Loucy (cell line): ENCODE data around the gene FAM222A.
"Not testable (repeated sequence)": the region's sequence is repeated elsewhere in the genome, so short reads cannot be mapped to it uniquely, and the experiment has no call there.

Experiments used
- H2AFZ ChIP-seq: fragments of 200-600 bp; sonication (generic); 2 replicates; pipeline ENCODE4 v1.6.0; 2016; ENCODE audit warnings: antibody characterized with exemption, mild to moderate bottlenecking, low read length, moderate library complexity
- H3F3A ChIP-seq: fragments of 200-600 bp; 2 replicates; pipeline ENCODE4 v1.6.0; 2016; ENCODE audit warnings: antibody characterized with exemption, low read depth, mild to moderate bottlenecking
- H3K27me3 ChIP-seq: fragments of 200-600 bp; sonication (generic); 2 replicates; pipeline ENCODE4 v1.6.1; 2014; ENCODE audit warnings: low read length, mild to moderate bottlenecking; ENCODE audit not compliant: insufficient read depth, poor library complexity, severe bottlenecking
- H3K36me3 ChIP-seq: fragments of 200-600 bp; sonication (generic); 2 replicates; pipeline ENCODE4 v1.6.1; 2016; ENCODE audit warnings: low read length; ENCODE audit not compliant: insufficient read depth
- H3K4me1 ChIP-seq: fragments of 200-600 bp; sonication (generic); 2 replicates; pipeline ENCODE4 v1.5.1; 2014; ENCODE audit warnings: low read length, mild to moderate bottlenecking; ENCODE audit not compliant: insufficient read depth, poor library complexity, severe bottlenecking
- H3K4me2 ChIP-seq: fragments of 200-600 bp; sonication (generic); 2 replicates; pipeline ENCODE4 v1.6.0; 2014; ENCODE audit warnings: antibody characterized with exemption, low read length, low read depth, mild to moderate bottlenecking; ENCODE audit not compliant: poor library complexity, severe bottlenecking
- H3K4me3 ChIP-seq: fragments of 200-600 bp; sonication (generic); 2 replicates; pipeline ENCODE4 v1.5.1; 2014; ENCODE audit warnings: low read length, mild to moderate bottlenecking, mixed read lengths; ENCODE audit not compliant: poor library complexity, severe bottlenecking
- H3K79me2 ChIP-seq: fragments of 200-600 bp; sonication (generic); 2 replicates; pipeline ENCODE4 v1.6.1; 2014; ENCODE audit warnings: low read length; ENCODE audit not compliant: insufficient read depth
- H3K9ac ChIP-seq: fragments of 200-600 bp; sonication (generic); 2 replicates; pipeline ENCODE4 v1.6.0; 2014; ENCODE audit warnings: mild to moderate bottlenecking, low read depth, low read length, moderate library complexity; ENCODE audit not compliant: poor library complexity, severe bottlenecking
- H3K9me2 ChIP-seq: fragments of 200-600 bp; sonication (generic); replicated peaks from 2 replicates; pipeline ENCODE4 v1.6.1; 2016; ENCODE audit warnings: low read depth, low read length, mixed read lengths
- H3K9me3 ChIP-seq: fragments of 200-600 bp; sonication (generic); 2 replicates; pipeline ENCODE4 v1.6.1; 2014; ENCODE audit warnings: mild to moderate bottlenecking, antibody characterized with exemption, low read length, low read depth; ENCODE audit not compliant: insufficient read depth
- H4K20me1 ChIP-seq: fragments of 200-600 bp; sonication (generic); 2 replicates; pipeline ENCODE4 v1.6.0; 2014; ENCODE audit warnings: antibody characterized with exemption, low read length, mild to moderate bottlenecking; ENCODE audit not compliant: insufficient read depth, poor library complexity, severe bottlenecking
- EZH2phosphoT487 ChIP-seq: fragments of 200-600 bp; IDR thresholded peaks from 2 replicates; pipeline ENCODE4 v1.6.1; 2018; ENCODE audit warnings: antibody characterized with exemption, mild to moderate bottlenecking, moderate library complexity, borderline replicate concordance
- TF ChIP-seq, protein P1 (sequence below): fragments of 200-600 bp; sonication (generic); conservative IDR thresholded peaks from 2 replicates; pipeline ENCODE4 v1.5.1; 2014; ENCODE audit warnings: mild to moderate bottlenecking, antibody characterized with exemption, low read length

FAM222A gene

DNA sequence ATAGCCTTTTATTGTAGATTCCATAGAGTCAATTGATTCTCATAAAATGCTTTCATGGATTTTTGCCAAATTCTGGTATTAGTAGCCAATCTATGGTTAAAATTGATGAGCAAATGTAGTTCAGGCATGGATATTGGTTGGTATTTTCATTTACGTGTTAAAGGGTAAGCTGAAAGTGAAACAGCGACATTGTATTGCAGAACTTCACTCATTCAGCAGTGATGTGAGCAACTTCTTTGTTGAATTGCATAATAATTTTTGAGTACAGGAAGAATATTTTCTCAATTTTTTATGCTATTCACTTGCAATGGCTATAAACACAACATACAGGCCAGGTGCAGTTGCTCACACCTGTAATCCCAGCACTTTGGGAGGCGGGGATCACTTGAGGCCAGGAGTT lies 24.2 kb upstream of the FAM222A start:
- peaks cover 17% of the 10 kb centered on the region for H3K27me3 ChIP-seq
- H3K4me2 ChIP-seq = no peak overlapping the region
- no peak for TF ChIP-seq EZH2phosphoT487
- TF ChIP-seq, protein P1, sequence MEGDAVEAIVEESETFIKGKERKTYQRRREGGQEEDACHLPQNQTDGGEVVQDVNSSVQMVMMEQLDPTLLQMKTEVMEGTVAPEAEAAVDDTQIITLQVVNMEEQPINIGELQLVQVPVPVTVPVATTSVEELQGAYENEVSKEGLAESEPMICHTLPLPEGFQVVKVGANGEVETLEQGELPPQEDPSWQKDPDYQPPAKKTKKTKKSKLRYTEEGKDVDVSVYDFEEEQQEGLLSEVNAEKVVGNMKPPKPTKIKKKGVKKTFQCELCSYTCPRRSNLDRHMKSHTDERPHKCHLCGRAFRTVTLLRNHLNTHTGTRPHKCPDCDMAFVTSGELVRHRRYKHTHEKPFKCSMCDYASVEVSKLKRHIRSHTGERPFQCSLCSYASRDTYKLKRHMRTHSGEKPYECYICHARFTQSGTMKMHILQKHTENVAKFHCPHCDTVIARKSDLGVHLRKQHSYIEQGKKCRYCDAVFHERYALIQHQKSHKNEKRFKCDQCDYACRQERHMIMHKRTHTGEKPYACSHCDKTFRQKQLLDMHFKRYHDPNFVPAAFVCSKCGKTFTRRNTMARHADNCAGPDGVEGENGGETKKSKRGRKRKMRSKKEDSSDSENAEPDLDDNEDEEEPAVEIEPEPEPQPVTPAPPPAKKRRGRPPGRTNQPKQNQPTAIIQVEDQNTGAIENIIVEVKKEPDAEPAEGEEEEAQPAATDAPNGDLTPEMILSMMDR = no peak
- no peaks in the 10 kb centered on the region for H4K20me1 ChIP-seq
- no peak overlapping the region for H3K4me3 ChIP-seq
- no peaks in the 10 kb centered on the region for H3K9me2 ChIP-seq
- no peaks in the 10 kb centered on the region for H3K79me2 ChIP-seq
- H2AFZ ChIP-seq = no peak overlapping the region
- no peaks in the 10 kb centered on the region for H3K9me3 ChIP-seq
- H3K36me3 ChIP-seq = no peaks in the 10 kb centered on the region
- H3K9ac ChIP-seq = no peak overlapping the region
- H3K4me1 ChIP-seq = no peaks in the 10 kb centered on the region
- H3F3A ChIP-seq = no peaks in the 10 kb centered on the region

DNA sequence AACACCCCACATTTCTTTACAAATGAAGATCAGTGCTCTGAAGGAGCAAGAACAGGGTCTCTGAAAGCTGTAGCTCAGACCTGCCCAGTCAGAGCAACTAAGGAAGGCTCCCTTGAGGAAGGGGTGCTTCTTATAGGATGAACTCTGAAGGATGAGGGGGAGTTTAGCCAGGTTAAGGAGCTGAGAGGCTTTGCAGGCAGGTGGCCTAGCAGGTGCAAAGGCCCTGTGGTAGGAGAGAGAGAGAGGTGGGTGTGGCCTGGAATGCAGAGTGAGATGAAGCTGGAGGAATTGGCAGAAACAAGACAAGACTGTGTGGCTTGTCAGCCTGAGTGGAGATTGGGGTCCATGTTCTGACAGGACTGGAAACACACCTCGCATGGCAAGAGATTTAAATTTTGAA lies 20.5 kb upstream of the FAM222A start:
- H3K9me3 ChIP-seq = no peaks in the 10 kb centered on the region
- H3F3A ChIP-seq = no peaks in the 10 kb centered on the region
- peaks cover 9% of the 10 kb centered on the region for H3K4me1 ChIP-seq
- H3K36me3 ChIP-seq = no peaks in the 10 kb centered on the region
- no peaks in the 10 kb centered on the region for H3K79me2 ChIP-seq
- H3K4me3 ChIP-seq = no peak overlapping the region
- peaks cover 17% of the 10 kb centered on the region for H3K27me3 ChIP-seq
- no peak overlapping the region for H2AFZ ChIP-seq
- TF ChIP-seq EZH2phosphoT487 = no peak
- TF ChIP-seq, protein P1 = no peak
- no peak overlapping the region for H3K9ac ChIP-seq
- H3K4me2 ChIP-seq = no peak overlapping the region
- H4K20me1 ChIP-seq = no peaks in the 10 kb centered on the region
- no peaks in the 10 kb centered on the region for H3K9me2 ChIP-seq

DNA sequence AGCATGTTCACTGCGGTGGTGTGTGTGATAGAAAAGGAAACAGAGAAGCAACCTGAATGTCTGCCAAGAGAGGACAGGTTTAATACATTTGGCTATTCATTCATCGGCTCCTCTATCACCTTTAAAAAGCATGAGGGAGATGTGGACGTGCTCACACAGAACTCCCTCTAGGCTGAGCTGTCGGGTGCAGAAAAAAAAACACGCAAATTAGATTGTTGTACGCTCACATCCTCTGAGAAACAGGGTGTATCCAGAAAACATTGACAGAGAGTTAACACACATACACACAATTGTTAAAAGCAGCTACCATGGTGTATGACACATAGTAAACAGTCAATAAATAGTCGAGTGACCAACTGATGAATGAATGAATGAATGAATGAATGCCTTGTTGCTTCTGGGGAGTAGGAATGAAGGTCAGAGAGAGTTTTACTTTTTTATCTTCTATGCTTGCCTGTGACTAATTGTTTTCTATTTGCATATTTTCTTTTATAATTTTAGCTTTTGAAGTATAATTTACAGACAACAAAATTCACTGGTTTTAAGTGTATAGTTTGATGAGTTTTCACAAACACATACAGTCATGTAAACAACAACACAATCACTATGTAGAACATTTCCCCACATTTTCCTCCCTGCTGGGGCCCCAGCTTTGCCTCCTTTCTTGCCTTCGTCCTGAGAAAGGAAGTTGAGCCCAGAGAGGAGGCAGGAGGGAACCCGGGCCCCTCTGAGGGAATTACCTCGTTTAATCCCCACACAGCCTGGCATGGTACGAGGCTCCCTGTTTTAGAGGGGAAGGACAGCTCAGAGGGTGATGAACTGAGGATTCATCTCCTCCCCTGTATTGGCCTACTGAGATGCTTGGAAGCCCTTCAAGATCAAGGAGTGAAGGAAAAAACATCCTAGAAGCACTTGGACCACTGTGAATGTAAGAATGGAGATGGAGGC lies 19.7 kb upstream of the FAM222A start:
- Histone ChIP-seq H3K9me2 (no peaks in the 10 kb centered on the region), H3K4me2 (no peak overlapping the region), H4K20me1 (no peaks in the 10 kb centered on the region), H3K4me3 (no peak overlapping the region), H3K9me3 (no peaks in the 10 kb centered on the region), H3F3A (no peaks in the 10 kb centered on the region), H3K79me2 (no peaks in the 10 kb centered on the region), H3K9ac (no peak overlapping the region), H3K27me3 (peaks cover 17% of the 10 kb centered on the region), H3K36me3 (no peaks in the 10 kb centered on the region), H3K4me1 (peaks cover 9% of the 10 kb centered on the region), H2AFZ (no peak overlapping the region)
- no peak for TF ChIP-seq EZH2phosphoT487
- TF ChIP-seq, protein P1 = no peak

DNA sequence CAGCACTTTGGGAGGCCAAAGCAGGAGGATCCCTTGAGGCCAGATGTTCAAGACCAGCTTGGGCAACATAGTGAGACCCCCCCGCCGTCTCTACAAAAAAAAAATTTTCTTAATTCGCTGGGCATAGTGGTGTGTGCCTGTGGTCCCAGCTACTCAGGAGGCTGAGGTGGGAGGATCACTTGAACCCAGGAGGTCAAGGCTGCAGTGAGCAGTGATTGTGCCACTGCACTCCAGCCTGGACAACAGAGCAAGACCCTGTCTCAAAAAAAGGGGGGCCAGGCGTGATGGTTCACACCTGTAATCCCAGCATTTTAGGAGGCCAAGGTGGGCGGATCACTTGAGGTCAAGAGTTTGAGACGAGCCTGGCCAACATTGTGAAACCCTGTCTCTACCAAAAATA lies 19.0 kb upstream of the FAM222A start:
- H3K36me3 ChIP-seq, H3F3A ChIP-seq, H3K9me2 ChIP-seq, H2AFZ ChIP-seq, H3K4me1 ChIP-seq, H3K4me3 ChIP-seq, H3K4me2 ChIP-seq, H3K9me3 ChIP-seq, H3K79me2 ChIP-seq, H3K9ac ChIP-seq, H4K20me1 ChIP-seq: not testable (repeated sequence)
- H3K27me3 ChIP-seq = peaks cover 17% of the 10 kb centered on the region
